Measurements from ENCODE around the gene NHERF1.

GRCh38 chr17:74766413-74766812, 18.0 kb downstream of the NHERF1 start:
- TF ChIP-seq ZNF367 (CRISPR knock-in tag; IDR thresholded peaks at IDR 0.05; ENCODE audit: borderline replicate concordance) (no peak), EZH2 (conservative IDR thresholded peaks at IDR 0.05; ENCODE audit: low read depth, low read length) (no peak)
